VCaP (cell line): ENCODE data around the gene IL12RB1.
A peak's percentile ranks its signal among the peaks of the same experiment; 100 is the strongest.

ENCODE experiments used
- H3K27ac ChIP-seq: fragments of 450-650 bp; 2 replicates; pipeline ENCODE4 v1.5.1; 2017
- TF ChIP-seq, protein P1 (sequence below): fragments of 450-650 bp; conservative IDR thresholded peaks from 2 replicates; pipeline ENCODE4 v1.5.1; 2017; ENCODE audit warnings: mild to moderate bottlenecking, moderate library complexity

Gene IL12RB1

DNA sequence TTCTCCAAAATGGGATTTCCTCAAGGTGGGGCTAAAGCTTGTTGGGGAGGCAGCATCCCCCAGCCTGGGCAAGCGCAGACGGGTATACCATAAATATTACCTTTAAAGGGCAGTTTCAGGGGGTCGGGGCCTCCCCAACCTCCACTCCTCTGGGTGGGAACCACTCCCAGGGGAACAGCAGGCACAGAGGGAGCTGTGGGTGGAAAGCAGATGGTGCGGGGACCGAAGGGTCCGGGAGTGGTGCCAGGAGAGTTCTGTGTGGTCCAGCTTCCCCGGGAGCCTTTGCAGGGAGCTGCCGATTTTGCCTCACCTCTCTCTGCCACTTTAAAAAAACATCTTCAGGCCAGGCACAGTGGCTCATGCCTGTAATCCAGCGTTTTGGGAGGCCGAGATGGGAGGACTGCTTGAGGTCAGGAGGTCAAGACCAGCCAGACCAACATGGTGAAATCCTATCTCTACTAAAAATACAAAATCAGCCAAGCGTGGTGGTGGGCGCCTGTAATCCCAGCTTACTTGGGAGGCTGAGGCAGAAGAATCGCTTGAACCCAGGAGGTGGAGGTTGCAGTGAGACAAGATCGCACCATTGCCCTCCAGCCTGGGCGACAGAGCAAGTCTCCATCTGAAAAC lies 16.3 kb upstream of the IL12RB1 start:
- TF ChIP-seq, protein P1, sequence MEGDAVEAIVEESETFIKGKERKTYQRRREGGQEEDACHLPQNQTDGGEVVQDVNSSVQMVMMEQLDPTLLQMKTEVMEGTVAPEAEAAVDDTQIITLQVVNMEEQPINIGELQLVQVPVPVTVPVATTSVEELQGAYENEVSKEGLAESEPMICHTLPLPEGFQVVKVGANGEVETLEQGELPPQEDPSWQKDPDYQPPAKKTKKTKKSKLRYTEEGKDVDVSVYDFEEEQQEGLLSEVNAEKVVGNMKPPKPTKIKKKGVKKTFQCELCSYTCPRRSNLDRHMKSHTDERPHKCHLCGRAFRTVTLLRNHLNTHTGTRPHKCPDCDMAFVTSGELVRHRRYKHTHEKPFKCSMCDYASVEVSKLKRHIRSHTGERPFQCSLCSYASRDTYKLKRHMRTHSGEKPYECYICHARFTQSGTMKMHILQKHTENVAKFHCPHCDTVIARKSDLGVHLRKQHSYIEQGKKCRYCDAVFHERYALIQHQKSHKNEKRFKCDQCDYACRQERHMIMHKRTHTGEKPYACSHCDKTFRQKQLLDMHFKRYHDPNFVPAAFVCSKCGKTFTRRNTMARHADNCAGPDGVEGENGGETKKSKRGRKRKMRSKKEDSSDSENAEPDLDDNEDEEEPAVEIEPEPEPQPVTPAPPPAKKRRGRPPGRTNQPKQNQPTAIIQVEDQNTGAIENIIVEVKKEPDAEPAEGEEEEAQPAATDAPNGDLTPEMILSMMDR = no peak
- no peak overlapping the region for H3K27ac ChIP-seq

DNA sequence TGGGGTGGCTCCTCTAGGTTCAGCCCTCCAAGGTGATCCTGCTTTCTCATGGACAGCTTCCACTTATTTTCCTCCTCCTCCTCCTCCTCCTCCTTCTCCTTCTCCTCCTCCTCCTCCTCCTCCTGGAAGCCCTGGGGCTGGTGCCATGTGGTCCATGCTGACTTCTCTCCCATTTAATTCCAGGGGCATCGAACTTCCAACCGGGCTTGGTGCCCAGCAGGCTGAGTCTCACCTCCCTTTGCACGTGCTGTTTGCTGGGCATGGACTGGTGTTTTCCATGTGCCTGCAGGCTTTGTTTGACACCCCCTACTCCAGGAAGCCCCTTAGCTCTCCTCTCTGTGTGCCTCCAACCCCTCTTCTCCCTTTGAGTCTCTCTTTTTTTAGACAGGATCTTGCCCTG lies 14.5 kb upstream of the IL12RB1 start:
- TF ChIP-seq, protein P1 = no peak
- H3K27ac ChIP-seq = no peak overlapping the region

DNA sequence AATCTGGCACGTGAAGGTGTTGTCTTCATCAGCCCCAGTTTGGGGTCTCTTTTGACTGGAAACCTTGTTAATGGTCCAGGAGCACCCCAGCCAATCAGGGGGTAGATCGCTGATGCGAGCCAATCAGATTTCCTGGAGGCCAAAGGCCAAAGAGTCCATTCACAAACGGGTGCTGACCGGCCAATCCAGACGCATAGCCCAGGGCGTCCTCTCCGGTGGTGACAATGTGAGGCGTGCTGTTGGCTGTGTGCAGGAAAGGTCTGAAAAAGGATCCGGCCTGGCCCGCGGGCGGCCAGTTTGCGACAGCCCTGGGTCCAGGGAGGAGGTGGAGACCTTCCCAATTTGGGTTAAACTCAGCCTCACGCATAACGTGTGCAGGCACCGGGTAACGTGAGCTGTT lies 14.0 kb upstream of the IL12RB1 start:
- H3K27ac ChIP-seq = no peak overlapping the region
- TF ChIP-seq, protein P1 = no peak

DNA sequence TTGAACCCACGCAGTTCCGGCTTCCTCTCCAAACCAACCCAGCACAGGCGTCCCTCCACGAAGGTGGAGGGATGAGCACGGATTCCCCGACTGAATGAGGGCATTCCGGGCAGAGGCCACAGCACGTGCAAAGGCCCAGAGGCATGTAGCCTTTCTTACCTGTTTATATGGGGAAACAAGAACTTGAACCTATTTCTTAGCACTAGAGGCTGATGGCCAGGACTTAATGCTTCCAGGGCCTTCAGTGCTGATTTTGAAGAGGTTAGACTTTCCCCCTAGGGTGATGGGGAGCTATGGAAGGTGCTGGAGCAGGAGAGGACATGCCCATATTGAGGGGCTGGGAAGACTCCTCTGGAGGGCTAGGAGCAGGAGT lies 12.9 kb upstream of the IL12RB1 start:
- H3K27ac ChIP-seq = no peak overlapping the region
- TF ChIP-seq, protein P1 = no peak

DNA sequence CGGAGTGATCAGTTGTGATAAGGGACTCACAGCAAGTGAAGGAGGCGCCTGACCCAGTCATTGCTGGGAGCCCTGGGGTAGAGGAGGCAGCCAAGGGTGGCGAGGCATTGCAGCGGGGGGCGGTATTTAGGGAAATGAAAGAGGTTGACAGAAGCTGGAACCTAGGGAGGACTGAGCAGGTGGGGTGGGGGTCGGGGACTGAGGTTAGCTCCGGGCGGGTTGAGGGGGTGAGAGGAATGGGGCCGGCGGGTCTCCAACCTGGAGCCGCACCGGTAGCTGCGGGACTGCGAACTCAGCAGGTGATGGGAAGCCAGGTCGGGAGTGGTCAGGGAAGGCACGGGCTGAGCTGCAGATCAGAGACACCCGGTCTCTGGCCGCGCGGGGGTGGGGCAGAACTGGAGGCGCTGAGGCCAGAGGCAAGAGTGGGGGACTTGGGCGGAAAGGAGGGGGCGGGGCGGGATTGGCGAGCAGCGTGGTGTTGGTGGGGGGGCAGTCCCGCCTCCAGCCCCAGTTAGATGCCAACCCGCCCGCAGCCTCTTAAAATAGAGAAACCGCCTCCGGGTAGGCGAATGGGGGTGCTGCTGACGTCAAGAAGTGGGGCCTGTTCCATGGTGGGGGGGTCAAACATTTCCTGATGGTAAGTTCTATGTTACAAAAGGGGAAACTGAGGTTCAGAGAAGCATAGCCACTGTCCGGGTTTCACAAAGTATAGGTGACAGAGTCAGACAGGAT lies 12.3 kb upstream of the IL12RB1 start:
- TF ChIP-seq, protein P1 = no peak
- no peak overlapping the region for H3K27ac ChIP-seq

DNA sequence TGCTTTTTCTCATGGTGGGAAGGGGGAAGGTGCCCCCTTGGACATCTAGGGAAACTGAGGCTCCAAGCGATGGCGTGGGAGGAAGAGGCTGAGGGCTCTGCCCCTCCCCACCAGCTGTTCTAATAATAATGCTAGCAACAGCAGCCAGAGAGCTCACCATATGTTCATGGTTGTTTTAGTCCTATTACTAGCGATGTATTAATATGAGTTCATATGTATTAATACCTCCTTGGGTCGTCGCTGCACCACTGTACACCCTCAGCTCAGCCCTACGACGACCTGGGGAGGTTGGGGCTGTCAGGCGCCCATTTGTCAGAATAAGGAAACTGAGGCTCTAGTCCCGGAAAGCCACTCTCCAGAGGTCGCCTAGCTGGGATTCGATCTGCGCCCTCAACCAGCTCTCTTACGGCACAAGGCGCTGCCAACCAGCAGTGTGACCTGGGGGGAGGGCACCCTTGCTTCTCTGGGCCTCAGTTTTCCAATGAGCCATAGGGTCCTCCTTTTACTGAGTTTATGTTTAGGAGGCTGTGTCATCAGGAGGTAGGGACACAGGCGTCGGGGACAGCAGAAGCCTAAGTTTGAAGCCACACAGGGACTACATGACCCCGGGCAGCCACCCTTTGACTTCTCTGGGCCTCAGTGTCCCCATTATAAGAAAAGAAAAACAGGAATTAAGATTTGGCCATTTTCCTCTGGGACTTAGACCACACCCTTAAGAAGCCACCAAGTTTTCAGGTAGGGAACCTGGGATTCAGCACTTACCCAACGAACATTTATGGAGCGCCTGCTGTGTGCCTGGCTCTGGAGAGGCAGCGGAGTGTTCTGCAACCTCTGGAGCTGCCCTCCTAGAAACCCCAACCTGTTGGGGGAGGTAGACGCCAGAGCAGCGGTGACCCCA lies 11.5 kb upstream of the IL12RB1 start:
- peak overlapping the region; percentile 25; the same call in 1 of the 2 replicates for H3K27ac ChIP-seq
- TF ChIP-seq, protein P1 = no peak
